Stromal cell of bone marrow (primary cell): ENCODE data around the gene HIP1.
"Not testable (repeated sequence)": the region's sequence is repeated elsewhere in the genome, so short reads cannot be mapped to it uniquely, and the experiment has no call there.

Source experiments
- DNase-seq: peaks from one replicate; pipeline ENCODE4 v3.0.0-alpha.2; 2012; ENCODE audit warnings: low read depth

The HIP1 gene

DNA sequence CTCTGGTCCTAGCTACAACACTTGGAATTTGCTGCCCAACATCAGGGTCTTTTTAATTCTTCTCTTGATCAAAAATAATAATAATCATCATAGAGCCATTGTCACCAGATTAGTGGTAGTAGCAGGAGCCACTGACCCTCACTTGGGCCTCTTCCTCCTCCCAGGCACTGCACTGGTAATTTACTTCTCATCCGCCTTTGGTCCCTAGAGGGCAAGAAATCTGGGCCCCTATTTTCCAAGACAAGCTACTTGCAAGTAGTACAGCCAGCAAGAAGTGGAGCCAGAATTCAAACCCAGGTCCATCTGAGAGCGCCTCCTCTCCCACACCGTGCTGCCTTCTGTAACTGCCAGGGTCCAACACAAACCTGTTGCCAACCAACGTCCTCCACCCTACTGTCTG, 125.4 kb downstream of the HIP1 start:
- DNase-seq = no peak

- no peak for DNase-seq
Measured at GRCh38 chr7:75611557-75612178, 127.1 kb downstream of the HIP1 start.

GRCh38 chr7:75609416-75609815, 129.3 kb downstream of the HIP1 start:
- not testable (repeated sequence) for DNase-seq

DNA sequence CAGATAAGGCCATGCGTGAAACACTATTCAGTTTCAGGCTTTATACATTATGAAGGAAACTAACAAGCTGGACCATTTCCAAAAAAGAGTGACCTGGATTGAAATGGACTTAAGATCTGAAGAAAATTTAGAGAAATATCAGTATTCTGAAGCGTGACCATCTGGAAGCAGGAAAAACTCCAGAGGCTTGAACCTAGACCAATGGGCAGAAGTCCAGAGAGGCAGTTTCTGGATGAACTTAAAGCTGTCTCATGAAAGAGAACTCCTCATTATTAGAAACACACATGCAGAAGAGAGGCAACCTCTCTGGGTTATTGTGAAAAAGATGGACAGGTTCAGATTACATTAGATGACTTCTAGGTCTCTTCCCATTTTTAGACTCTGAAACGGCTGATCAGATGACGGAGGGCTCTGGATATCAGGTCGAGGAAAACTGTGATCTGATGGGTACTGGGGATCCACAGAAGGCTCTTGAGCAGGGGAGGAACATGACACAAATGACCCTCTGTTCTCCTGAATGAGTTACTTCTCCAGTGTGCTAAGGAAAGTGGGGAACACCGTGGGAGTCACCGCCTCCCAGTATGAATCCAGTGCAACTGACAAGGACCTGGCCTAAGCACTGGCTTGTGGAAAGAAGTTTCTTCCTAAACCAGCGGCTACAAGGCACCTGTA, 130.2 kb downstream of the HIP1 start:
- DNase-seq = no peak

- no peak for DNase-seq
Measured at GRCh38 chr7:75604408-75604807, 134.3 kb downstream of the HIP1 start.

- not testable (repeated sequence) for DNase-seq
Measured at GRCh38 chr7:75602831-75603230, 135.9 kb downstream of the HIP1 start.

DNA sequence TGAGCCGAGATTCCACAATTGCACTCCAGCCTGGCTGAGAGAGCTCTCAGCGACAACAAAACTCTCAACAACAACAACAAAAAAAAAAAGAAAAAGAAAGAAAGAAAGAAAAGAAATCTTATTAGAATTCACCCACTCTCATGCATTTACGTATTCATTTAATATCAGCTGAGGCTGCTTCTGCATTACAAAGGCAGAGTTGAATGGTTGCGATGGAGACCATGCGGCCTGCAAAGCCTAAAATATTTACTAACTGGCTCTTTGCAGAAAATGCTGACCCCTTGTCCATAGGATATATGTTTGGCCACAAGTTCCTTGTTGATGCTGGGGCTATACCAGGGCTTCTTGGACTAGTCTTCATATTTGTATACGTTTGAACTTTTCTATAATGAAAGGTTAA, 137.2 kb downstream of the HIP1 start:
- DNase-seq = no peak

DNA sequence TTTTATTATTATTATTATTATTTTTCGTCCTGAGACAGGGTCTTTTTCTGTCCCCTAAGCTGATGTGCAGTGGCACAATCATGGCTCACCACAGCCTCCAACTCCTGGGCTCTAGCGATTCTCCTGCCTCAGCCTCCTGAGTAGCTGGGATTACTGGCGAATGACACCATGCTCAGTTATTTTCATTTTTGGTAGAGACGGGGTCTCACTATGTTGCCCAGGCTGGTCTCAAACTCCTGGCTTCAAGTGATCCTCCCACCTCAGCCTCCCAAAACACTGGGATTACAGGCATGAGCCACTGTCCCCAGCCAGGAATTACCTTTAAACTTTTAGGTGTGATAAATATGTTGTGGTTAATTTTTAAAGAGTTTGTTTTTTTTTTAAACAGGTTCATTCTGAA, 138.0 kb downstream of the HIP1 start:
- DNase-seq = not testable (repeated sequence)

- DNase-seq = no peak
Measured at GRCh38 chr7:75599244-75599781, 139.4 kb downstream of the HIP1 start.

- no peak for DNase-seq
Measured at GRCh38 chr7:75596727-75597614, 141.8 kb downstream of the HIP1 start.

GRCh38 chr7:75595766-75596165, 143.0 kb downstream of the HIP1 start:
- DNase-seq = no peak

- not testable (repeated sequence) for DNase-seq
Measured at GRCh38 chr7:75593500-75594184, 145.1 kb downstream of the HIP1 start.

DNA sequence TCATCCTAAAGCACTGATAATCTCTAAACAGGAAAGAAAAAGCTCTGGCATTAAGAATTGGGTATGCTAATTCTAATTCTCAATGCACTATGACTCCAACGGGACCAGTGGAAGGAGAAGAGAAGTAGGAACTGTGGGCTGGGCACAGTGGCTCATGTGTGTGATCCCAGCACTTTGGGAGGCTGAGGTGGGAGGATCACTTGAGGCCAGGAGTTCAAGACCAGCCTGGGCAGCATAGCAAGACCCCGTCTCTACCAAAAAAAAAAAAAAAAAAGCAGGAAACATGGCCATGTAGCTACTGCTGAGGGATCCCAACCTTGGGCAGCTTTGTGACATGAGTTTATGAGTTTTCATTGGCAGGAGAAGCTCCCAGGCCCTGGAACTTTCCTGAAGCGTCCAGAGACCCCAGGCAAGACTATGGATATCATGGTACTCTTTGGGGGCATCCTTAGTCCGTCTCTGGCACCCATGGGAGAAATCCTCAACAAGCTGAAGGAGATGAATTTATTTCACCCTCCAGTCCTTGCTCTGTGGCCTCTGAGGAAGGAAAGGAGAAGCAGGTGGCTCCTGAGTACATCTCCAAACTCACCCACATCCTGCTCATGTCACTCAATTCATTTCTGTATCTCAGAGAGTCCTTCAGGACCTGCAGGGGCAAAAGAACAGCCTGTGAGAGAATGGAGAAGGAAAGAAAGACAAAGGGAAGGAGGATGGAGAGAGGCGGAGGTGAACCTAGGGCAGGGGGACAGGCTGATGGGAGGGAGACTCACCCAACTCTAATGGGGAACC, 147.1 kb downstream of the HIP1 start:
- no peak for DNase-seq

GRCh38 chr7:75590373-75591005, 148.3 kb downstream of the HIP1 start:
- no peak for DNase-seq

DNA sequence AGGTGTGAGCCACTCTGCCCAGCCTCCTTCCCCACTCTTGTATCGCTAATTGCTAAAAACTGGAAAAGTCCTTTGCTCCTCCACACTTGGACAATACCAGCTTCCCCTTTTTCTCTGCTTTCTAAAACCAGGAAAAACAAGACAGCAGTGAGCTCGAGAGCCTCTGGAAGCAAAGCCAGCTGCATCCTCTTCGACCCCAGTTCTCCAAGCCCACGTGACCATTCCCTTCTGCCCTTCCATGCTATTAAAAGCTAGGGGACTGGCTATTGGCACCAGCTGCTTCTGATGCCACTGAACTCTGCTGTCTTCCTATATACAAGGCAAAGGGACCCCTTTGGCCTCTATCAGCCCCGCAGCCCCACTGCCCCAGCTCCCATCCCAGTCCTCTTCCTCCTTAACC, 154.4 kb downstream of the HIP1 start:
- no peak for DNase-seq

- no peak for DNase-seq
Measured at GRCh38 chr7:75583255-75583654, 155.5 kb downstream of the HIP1 start.

DNA sequence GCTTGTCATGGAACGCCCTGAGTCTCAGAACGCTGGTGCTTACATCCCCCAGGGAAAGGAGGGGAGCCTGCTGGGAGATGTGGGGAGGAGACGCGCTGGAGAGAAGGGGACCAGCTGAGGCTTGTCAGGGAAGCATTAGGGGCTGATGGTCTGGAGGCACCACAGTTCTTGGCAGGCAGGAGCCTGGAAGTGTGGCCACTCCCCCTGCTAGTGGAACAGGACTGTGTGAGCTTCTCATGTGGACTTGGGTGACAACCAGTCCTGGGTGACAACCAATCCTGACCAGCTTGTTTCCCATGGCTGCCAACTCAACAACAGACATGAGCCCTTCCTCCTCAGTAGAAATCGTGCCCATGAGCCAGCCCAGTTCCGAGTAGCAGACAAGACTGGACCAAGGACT, 158.8 kb downstream of the HIP1 start:
- DNase-seq = no peak

DNA sequence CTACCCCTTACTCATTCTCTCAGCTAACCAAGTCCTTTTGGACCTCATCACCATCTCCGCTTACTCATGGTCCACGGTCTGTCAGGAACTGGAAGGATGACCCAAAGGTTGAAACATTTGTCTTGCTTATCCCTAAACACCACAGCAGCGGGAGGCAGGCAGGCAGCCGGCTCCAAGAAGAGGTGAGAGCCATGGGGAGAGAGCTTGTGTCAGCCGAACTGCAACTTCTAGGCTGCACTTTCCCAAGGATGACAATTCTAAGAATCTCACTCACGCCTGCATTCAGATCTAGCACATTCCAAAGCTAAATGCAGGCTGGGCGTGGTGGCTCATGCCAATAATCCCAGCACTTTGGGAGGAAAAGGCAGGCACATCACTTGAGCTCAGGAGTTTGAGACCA, 160.7 kb downstream of the HIP1 start:
- no peak for DNase-seq

GRCh38 chr7:75575488-75576121, 163.1 kb downstream of the HIP1 start:
- no peak for DNase-seq

DNA sequence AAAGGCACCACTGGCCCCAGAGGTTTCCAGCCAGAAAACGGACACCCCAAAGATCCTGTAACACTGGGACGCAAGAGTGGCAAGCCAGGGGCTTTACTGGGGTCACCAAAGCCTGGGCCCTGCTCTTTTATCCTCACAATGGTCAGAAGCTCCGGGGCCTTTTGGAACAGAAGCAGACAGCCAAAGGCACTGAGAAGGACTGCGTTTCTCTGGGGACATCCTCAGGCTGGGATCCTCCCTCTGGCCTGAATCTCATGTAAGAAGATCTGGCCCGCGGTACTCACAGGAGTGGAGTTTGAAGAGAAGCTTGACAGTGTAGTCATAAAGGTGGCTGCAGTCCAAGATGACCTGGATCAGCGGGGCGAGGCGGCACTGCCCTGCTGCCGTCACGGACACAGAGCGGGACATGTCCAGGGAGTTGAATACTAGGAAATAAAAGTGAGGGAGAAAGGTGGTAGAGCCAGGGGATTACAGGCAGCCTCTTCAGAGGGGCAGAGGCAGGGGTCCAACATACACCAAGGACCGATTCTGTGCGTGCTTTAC, 165.2 kb downstream of the HIP1 start:
- no peak for DNase-seq
